Erythroblast (primary cell): ENCODE measurements around the gene PHLDB1.

Experiments
- GATA1 ChIP-seq: IDR thresholded peaks from 2 replicates; pipeline ENCODE4 v1.6.1; 2011; ENCODE audit warnings: low read depth, mild to moderate bottlenecking, control low read depth, low read length, moderate library complexity
- POLR2A ChIP-seq: IDR thresholded peaks from 2 replicates; pipeline ENCODE4 v1.6.1; 2011; ENCODE audit warnings: mild to moderate bottlenecking, low read length

GRCh38 chr11:118682372-118682771 lies 75.0 kb downstream of the PHLDB1 start:
- TF ChIP-seq POLR2A (no peak), GATA1 (no peak)
